ENCODE results near the gene EBNA1BP2.
"Not testable (repeated sequence)": the region's sequence is repeated elsewhere in the genome, so short reads cannot be mapped to it uniquely, and the experiment has no call there.

EBNA1BP2 gene, protein sequence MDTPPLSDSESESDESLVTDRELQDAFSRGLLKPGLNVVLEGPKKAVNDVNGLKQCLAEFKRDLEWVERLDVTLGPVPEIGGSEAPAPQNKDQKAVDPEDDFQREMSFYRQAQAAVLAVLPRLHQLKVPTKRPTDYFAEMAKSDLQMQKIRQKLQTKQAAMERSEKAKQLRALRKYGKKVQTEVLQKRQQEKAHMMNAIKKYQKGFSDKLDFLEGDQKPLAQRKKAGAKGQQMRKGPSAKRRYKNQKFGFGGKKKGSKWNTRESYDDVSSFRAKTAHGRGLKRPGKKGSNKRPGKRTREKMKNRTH
- 19.3 to 19.4 reads per million in 2 donors for total RNA-seq

DNA sequence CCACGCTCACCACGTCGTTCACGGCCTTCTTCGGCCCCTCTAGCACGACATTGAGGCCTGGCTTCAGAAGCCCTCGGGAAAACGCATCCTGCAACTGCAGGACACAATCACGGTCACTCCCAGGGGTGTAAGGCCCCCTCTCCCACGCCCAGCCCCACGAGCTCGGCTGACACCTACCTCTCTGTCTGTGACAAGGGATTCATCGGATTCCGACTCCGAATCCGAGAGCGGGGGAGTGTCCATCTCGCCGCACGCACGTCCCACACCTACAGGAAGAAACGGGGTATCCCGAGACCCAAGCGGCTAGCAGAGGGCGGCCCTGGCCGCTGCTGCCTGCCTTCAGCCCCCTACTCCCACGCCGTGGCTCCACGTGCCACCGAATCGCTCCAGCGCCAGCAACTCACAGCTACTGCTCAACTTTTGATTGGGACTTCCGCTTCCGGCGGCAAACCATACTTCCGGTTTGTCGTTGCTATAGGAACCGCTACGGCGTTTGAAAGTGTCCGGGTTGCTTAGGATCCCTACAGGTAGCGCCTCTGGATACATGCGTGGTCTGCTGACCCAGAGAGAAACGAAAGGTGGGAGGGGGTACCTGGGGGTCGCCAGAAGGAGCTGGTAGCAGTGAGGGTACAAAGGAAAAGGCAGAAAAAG lies at the start of gene EBNA1BP2, which contains the start of gene CFAP57:
Gene EBNA1BP2 (minus strand): TSS at position 415 of the 651 bp plus-strand sequence. CDS start 172 bp downstream, at position 243.
Gene CFAP57 (plus strand): TSS at position 455 of the 651 bp plus-strand sequence. CDS start 424 bp downstream, outside the sequence.
- peak; percentile 70 to 95 (median 88) for DNase-seq

DNA sequence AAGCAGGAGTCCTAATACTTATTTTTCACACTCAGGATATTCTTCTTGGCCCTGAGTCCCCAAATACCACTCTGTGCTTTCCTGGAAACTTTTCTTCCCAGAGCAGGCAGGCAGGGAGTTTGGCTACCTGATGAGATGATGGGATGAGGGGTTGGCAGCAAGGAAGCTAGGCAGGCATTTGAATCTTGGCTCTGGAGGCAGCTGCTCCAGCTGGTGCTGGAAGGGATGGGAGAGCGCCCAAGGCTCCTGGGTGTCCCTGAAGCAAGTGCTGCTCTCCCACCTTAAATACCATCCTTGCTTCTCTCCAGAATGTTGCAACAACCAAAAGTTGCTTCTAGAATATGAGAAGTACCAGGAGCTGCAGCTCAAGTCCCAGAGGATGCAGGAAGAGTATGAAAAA lies 49.7 kb upstream of the EBNA1BP2 start:
- DNase-seq: no peak

DNA sequence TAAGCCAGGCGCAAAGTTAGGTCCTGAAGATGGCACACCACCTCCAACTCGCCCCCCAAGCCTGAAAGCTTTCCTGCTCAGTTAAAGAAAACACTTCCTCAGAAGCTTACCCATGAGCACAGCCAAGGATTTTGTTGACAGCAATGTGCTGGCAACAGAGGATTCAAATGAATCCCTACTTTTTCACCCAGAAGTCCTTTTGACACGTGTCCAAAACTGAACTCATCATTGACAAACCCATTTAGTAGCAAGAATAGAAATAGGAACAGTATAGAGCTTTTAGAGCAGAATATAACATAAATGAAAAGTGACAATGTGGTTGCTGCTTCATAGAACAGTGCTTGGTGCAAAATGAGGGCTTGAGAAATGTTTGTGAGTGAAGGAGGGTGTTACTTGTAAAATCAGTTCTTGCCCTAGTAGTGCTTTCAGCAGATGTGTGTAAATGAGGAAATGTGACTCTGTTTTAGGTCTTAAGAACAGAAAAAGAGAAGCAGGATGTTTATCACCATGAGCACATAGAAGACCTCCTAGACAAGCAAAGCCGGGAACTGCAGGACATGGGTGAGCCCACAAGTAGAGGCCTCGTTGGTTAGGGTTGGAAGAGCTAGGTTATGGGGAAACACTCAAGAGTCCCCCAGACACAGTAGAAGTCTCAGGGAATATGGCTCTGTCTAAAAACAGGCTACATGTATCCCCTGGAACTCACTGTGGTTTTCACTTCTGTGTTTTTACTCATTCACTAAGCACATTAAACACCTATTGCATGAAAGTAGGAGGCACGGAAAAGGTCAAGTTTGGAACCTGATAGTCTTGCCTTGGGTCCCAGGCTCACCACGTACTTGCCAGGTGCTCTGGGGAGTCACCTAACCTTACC lies 49.1 kb upstream of the EBNA1BP2 start:
- DNase-seq: no peak

DNA sequence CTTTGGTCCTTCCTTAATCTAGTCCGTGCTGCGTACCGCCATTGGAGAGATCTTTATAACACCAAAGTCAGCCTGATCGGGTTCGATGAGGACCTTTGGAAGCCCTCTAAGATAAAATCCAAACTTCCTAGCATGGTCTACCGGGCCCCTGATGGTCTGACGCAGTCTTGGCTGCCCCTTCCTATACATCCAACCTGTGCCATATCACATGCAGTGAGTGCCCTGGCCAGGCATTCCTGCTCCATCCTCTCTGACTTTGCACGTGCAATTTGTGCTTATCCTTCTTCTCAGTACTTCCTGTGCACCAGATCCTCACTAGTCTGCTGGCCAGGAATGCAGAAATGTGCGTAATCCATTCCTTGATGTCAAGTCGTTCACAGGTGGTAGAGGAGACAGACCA lies 45.7 kb upstream of the EBNA1BP2 start:
- DNase-seq: no peak

DNA sequence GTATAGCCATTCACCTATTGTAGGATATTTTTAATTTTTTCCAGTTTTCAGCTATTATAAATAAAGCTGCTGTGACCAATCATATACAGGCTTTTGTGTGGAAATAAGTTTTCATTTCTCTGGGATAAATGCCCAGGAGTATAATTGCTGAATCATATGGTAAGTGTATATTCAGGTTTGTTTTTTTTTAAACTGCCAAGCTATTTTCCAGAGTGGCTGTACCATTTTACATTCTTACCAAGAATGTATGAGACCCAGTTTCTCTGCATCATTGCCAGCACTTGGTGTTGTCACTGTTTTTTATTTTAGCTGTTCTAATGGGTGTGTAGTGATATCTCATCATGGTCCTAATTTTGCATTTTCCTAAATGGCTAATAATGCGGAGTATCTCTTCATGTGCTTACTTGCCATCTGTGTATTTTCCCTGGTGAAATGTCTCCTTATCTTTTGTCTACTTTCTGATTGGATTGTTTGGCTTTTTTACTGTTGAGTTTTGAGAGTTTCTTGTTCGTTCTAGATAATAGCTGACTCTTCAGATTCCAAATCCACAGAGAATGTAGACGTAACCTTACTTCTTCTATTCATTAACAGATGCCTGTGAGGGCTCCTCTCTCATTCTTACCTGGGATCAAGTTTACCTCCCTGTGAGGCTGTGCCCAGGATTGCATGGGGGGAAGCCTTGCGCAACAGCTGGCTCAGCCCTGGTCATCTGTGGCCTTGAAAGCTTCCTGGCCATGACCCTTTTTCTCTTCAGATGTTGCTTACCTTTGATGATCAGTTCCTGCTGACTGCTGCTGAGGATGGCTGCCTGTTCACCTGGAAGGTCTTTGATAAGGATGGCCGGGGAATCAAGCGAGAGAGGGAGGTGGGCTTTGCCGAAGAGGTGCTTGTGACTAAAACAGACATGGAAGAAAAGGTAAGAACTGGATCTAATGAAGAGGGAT lies 42.7 kb upstream of the EBNA1BP2 start:
- no peak for DNase-seq

DNA sequence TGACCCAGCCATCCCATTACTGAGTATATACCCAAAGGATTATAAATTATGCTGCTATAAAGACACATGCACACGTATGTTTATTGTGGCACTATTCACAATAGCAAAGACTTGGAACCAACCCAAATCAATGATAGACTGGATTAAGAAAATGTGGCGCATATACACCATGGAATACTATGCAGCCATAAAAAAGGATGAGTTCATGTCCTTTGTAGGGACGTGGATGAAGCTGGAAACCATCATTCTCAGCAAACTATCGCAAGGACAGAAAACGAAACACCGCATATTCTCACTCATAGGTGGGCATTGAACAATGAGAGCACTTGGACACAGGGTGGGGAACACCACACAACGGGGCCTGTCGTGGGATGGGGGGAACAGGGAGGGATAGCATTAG lies 36.2 kb upstream of the EBNA1BP2 start:
- not testable (repeated sequence) for DNase-seq

DNA sequence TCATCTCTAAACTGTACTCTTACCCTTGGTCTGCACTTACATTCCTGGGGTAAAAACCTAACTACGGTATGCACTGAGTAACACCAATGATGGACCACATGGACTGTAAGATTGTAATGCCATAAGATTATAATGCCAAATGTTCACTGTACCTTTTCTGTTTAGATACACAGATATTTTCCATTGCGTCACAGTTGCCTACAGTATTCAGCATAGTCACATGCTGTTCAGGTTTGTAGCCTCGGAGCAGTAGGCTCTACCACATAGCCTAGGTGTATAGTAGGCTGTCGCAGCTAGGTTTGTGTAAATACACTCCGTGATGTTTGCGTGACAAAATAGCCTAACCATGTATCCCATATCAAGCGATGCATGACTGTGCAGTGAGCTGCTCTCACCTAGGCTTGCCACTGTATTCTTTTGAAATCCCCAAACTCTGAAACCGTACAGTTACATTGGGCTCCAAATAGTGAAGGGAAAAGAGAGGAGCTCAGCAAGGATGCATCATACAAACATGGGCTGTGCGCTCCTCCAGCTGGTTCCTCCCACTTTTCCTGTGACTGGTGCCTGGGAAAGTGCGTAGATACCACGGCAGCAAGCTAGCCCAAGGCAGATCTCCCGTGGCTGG lies 35.3 kb upstream of the EBNA1BP2 start:
- DNase-seq: no peak

DNA sequence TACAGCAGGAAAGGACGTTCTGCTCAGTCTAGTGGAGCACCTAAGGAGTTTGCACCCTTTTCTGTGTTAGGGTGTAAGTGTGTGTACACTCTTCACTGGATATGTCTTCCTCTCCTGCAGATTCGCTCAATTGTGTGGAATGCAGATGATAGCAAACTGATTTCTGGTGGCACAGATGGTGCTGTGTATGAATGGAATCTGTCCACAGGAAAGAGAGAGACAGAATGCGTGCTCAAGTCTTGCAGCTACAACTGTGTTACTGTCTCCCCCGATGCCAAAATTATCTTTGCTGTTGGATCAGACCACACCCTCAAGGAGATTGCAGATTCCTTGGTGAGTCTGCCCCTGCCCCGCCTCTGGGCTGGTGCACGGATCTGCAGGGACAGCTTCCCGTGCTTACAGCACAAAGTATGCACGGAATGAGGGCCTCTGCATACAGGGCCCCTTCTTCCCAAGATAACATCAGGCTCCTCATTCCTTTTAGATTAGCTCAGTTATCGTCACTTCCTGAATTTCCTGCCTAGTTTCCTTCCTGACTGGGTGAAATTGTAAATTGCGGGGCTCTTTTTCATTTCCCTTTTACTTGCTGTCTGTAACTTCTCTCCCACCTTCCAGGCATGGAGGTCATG lies 34.6 kb upstream of the EBNA1BP2 start:
- no peak for DNase-seq

DNA sequence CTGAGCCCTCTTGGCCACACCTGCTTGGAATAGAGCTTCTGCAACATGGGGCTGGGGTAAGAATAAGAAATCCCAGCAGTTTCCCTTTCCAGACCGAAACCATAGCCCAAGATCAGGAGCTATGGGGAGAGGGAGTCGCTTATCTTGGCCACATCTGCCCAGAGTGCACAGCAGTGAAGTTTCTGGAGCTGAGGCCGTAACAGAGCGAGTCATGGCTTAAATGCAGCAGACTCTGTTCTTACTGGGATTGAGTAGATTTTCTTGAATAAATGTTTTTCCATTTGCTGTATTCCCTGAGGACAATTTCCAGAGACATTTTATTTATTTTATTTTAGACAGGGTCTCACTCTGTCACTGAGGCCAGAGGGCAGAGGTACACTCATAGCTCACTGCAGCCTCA lies 33.6 kb upstream of the EBNA1BP2 start:
- DNase-seq: no peak

DNA sequence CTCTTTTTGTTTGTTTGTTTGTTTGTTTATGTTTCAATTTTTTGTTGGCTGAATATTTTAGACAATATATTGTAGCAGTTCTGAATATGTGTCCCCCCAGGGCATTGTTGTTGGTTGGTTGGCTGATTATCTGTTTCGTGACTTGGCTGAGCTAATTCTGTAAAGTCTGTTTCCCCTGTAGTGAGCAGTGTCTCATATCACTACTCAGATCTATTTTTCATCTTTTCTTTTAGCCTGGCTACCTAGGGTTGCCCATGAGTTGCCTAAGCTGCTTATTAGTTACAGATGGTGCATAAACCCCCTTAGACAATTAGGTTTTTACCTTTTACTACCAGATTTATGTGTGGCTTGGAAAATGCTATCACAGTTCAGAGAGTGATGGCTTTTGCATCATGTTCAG lies 32.3 kb upstream of the EBNA1BP2 start:
- peak in 1 of 5 experiments; percentile 10 for DNase-seq

DNA sequence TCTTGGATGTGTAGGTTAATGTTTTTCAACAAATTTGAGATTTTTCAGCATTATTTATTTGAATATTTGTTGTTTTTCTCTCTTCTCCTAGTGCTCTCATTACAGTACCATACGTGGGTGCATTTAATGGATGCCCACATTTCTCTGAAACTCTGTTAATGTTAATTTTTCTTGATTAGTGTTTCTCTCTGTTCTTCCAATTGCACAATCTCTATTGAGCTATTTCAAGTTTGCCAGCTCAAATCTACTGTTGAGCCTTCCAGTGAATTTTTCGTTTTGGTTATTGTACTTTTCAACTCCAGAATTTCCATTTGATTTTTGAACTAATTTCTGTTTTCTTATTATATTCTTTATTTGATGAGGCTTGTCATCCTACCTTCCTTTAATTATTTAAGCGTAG lies 31.8 kb upstream of the EBNA1BP2 start:
- DNase-seq: no peak

DNA sequence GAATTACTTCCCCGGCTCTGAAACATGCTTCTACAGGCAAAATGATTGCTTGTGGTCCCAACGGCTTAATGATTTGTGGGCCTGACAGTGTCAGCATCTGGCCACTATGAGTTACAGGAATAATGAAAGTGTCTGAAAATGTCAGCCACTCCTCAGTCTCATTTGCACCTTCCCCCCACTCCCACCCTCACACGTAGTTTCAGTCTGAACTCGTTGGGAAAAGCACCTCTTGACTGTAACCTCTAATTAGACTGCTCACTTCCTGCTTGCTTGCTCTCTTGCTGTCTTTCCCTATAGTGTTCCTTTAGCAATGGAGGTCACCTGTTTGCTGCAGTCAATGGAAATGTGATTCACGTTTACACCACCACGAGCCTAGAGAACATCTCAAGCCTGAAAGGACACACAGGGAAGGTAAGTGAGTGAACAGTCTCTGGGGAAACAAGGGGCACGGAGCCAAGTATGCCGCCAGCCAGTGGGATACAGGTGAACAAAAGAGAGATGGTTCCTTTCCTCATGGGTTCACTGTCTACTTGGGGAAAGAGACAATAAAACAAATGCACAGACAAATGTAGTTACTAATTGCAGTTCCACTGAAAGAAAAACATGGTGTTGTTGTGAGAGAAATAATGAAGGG lies 27.1 kb upstream of the EBNA1BP2 start:
- no peak for DNase-seq

DNA sequence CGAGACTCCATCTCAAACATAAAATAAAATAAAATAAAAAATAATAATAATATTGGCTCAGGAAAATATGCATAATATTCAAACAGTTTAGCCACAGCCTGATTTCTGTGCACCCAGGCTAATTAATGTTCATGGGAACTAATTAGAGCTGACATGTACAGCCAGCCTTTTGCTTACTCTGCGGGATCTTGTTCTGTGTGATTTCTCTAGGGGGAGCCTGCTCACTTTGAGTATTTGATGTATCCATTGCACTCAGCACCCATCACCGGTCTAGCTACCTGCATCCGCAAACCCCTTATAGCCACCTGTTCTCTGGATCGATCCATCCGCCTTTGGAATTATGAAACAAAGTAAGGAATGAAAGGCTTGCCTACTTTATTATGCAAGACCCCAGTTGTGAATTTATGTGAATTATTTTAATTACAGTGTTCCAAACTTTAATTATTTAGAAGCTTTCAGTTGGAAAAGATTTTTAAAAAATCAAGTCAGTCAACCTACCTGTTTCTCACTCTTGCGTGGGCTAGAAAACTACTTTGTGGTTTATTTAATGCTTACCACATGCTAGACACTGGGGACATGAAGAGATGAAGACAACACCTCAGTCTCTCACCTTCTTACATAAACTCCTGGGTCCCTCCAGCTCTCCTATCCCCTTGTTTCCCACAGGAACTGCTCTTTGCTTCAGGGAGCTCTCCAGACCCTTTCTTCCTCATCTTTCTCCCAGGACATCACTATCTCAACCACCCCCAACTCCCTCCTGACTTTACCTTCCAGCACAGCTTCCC lies 25.4 kb upstream of the EBNA1BP2 start:
- no peak for DNase-seq

DNA sequence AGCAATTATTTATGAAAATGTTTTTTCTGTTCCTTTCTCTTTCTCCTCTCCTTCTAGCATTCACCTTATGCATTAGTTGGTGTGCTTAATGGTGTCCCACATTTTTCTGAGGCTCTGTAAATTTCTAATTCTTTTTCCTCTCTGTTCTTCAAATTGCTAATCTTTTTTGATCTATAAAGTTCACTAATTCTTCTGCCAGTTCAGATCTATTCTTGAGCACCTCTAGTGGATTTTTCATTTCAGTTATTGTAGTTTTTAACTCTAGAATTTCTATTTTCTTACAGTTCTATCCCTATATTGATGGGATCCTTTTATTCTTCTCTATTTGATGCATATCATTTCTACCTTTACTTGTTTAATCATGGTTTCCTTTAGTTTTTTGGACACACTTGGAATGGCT lies 22.4 kb upstream of the EBNA1BP2 start:
- no peak for DNase-seq

DNA sequence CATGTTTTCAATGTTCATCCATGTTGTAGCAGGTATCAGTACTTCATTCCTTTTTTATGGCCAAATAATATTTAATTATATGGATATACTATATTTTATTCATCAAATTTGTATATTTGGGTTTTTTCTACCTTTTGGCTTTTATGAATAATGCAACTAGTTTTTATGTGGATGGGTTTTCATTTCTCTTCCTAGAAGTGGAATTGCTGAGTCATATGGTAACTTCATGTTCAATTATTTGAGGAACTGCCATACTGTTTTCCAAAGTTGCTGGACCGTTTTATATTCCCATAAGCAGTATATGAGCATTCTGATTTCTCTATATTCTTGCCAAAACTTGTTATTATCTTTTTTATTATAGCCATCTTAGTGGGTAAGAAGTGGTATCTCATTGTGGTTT lies 16.0 kb upstream of the EBNA1BP2 start:
- DNase-seq: no peak

DNA sequence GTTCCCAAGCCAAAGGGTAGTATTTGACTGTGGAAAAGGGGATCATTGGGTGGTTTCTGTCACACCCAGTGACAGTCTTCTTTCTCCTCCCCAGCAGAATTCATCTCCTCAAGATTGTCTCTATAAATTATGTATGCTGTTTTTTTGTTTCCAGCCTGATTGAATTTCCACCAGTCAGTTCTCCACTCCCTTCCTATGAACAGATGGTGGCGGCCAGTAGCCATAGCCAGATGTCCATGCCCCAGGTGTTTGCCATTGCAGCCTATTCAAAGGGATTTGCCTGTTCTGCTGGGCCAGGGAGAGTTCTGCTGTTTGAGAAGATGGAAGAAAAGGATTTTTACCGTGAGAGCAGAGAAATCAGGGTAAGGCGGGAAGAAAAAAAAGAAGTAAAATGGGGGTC lies 12.9 kb upstream of the EBNA1BP2 start:
- no peak for DNase-seq

DNA sequence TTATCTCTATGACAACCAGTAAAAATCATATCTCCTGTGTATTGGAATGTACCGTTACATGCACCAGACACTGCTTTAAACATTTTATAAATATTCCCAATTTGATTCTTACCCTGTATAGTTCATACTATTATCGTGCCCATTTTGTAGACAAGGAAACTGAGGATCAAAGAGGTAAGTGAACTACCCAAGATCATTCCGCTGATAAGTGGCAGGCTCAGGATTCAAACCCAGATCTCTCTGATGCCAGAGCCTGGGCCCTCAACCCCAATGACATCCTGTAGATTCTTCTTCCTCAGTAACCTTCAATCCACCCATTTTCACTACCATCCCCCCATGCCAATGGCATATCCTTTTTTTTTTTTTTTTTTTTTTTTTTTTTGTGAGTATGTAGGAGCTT lies 12.3 kb upstream of the EBNA1BP2 start:
- DNase-seq: no peak

DNA sequence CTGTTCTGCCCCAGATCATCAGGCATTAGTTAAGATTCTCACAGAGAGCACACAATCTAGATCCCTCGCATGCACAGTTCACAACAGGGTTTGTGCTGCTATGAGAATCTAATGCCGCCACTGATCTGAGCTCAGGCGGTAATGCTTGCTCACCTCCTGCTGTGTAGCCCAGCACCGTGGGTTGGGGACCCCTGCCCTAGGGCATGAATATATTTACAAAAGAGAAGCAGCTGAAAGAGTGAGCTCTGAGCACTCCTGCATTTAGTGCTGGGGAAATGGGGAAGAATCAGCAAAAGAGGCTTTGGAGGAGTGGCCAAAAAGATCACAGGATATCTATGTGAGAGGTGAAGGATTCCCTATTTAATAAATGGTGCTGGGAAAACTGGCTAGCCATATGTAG lies 5.6 kb upstream of the EBNA1BP2 start:
- no peak for DNase-seq

DNA sequence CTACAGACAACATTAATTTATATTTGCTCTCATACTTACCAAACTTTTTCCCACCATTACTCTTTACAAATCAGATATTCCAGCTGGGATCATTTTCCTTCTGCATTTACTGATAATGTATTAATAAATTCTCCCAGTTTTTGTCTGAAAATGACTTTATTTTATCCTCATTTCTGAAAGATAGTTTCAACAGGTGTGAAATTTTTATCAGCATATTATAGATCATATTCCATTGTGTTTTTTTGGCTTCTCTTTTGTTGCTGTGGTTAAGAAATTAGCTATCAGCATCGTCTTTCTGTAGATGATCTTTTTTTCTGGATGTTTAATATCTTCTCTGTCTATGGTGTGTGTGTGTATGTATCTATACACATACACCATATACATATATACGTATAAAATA lies 2.8 kb upstream of the EBNA1BP2 start:
- no peak for DNase-seq

DNA sequence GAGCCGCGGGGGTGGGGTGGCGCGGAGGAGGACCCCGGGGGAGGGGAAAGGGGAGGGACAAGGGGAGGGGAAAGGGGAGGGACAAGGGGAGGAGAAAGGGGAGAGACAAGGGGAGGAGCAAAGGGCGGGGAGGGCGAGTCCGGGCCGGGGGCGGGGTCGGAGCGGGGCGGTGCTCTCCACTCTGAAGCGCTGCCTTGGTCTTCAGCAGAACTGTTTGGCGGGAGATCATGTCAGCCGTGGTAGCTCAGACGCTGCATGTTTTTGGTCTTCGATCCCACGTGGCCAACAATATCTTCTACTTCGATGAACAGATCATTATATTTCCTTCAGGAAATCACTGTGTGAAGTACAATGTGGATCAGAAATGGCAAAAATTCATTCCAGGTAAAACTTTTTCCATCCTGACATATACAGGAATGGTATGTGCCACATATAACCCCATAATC lies 460 bp upstream of the EBNA1BP2 start:
- peak in 4 of 5 experiments; percentile 73 to 91 (median 80) for DNase-seq

All from T-helper 2 cell (primary cell).